Measurements from ENCODE around the gene AHNAK2. TPM values are rescaled to one million over a fixed set of nuclear protein-coding genes. Genes with fewer than 3 reads are reported as not detected.

AHNAK2 gene
- total and polyA plus RNA-seq, 2 donors from 2014 or later, result 1.1 to 72.0 TPM

GRCh38 chr14:104994978-104995377, 16.8 kb upstream of the AHNAK2 start:
- no peak overlapping the region for H3K9ac ChIP-seq (ENCODE audit: low read length in 3 of 3)
- no peak overlapping the region for H3K27ac ChIP-seq (ENCODE audit: low read depth in 2 of 2, low read length in 2 of 2)
- no peaks in the 10 kb centered on the region for H3K9me3 ChIP-seq (ENCODE audit: control insufficient read depth in 2 of 3, insufficient read depth in 1 of 3, low read length in 3 of 3)
- H3K27me3 ChIP-seq (ENCODE audit: control insufficient read depth, insufficient read depth, low read length), result no peaks in the 10 kb centered on the region
- H3K36me3 ChIP-seq (ENCODE audit: control insufficient read depth in 2 of 3, insufficient read depth in 3 of 3, low read length in 3 of 3), result peaks cover 0 to 13% (median 4%) of the 10 kb centered on the region in 3 donors
- no peaks in the 10 kb centered on the region for H3K4me1 ChIP-seq (ENCODE audit: control insufficient read depth in 2 of 3, insufficient read depth in 2 of 3, low read depth in 1 of 3, low read length in 3 of 3)
- FAIRE-seq (no peak), DNase-seq (peak in 1 of 5 donors; percentile 36)
- TF ChIP-seq CTCF (IDR thresholded peaks at IDR 0.05; ENCODE audit: borderline replicate concordance, extremely low read depth, insufficient read depth), result no peak
- H3K4me3 ChIP-seq (ENCODE audit: low read length in 3 of 3), result no peak overlapping the region
- intact Hi-C loops (cut with DNase I), result no loop called here

DNA sequence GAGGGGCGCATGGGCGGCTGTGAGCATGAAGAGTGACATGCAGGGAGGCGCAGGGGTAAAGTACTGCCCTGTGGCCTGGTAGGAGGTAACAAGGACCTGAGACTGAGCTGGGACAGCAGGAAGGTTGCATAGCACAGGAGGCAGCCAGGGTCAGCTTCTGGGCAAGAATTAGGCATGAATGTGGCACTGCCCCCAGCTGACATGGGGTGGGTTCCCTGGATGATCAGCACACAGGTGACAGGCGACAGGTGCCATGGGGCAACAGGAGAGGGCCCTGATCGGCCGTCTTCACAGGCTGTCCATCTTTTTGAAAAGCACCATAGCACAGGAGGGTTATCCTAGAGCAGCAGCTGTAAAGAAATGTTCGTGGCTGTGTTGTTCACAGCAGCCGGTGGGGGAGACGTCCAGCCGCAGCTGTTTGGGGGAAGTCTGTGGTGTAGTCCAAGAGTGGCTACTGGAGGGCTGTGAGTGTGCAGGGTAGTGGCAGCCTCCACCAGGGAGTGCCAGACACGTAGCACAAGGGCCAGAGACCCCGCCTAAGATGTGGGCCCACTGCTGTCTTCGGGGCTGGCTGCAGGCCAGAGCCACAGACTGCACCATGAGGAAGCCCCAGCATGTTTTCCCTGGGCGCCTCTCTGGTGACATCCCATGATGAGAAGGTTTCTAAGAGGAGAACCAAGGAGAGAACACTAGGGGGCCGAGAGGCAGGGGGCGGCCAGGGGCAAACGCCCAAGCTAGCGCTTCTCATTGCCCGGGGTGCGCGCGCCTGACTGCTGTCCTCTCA, 15.8 kb upstream of the AHNAK2 start:
- Histone ChIP-seq H3K4me1 (ENCODE audit: control insufficient read depth in 2 of 3, insufficient read depth in 2 of 3, low read depth in 1 of 3, low read length in 3 of 3) (no peaks in the 10 kb centered on the region), H3K4me3 (ENCODE audit: low read length in 3 of 3) (no peak overlapping the region), H3K36me3 (ENCODE audit: control insufficient read depth in 2 of 3, insufficient read depth in 3 of 3, low read length in 3 of 3) (peaks cover 0 to 13% (median 4%) of the 10 kb centered on the region in 3 donors), H3K27ac (ENCODE audit: low read depth in 2 of 2, low read length in 2 of 2) (no peak overlapping the region), H3K9me3 (ENCODE audit: control insufficient read depth in 2 of 3, insufficient read depth in 1 of 3, low read length in 3 of 3) (no peaks in the 10 kb centered on the region), H3K27me3 (ENCODE audit: control insufficient read depth, insufficient read depth, low read length) (no peaks in the 10 kb centered on the region), H3K9ac (ENCODE audit: low read length in 3 of 3) (no peak overlapping the region)
- intact Hi-C loops (cut with DNase I), result no loop called here
- DNase-seq (no peak), FAIRE-seq (no peak)
- no peak for TF ChIP-seq CTCF (IDR thresholded peaks at IDR 0.05; ENCODE audit: borderline replicate concordance, extremely low read depth, insufficient read depth)

GRCh38 chr14:104993306-104993705, 15.1 kb upstream of the AHNAK2 start:
- no peak overlapping the region for H3K4me3 ChIP-seq (ENCODE audit: low read length in 3 of 3)
- no peaks in the 10 kb centered on the region for H3K9me3 ChIP-seq (ENCODE audit: control insufficient read depth in 2 of 3, insufficient read depth in 1 of 3, low read length in 3 of 3)
- intact Hi-C loops (cut with DNase I), result no loop called here
- no peaks in the 10 kb centered on the region for H3K4me1 ChIP-seq (ENCODE audit: control insufficient read depth in 2 of 3, insufficient read depth in 2 of 3, low read depth in 1 of 3, low read length in 3 of 3)
- H3K36me3 ChIP-seq (ENCODE audit: control insufficient read depth in 2 of 3, insufficient read depth in 3 of 3, low read length in 3 of 3), result peaks cover 0 to 13% (median 4%) of the 10 kb centered on the region in 3 donors
- no peak overlapping the region for H3K27ac ChIP-seq (ENCODE audit: low read depth in 2 of 2, low read length in 2 of 2)
- peak in 1 of 5 donors; percentile 40 for DNase-seq
- TF ChIP-seq CTCF (IDR thresholded peaks at IDR 0.05; ENCODE audit: borderline replicate concordance, extremely low read depth, insufficient read depth), result no peak
- H3K27me3 ChIP-seq (ENCODE audit: control insufficient read depth, insufficient read depth, low read length), result no peaks in the 10 kb centered on the region
- no peak overlapping the region for H3K9ac ChIP-seq (ENCODE audit: low read length in 3 of 3)
- FAIRE-seq, result no peak
